GM12878 (cell line): ENCODE data around the gene CD1B. TPM values are rescaled to one million over a fixed set of nuclear protein-coding genes. Genes with fewer than 3 reads are reported as not detected.

ENCODE experiments used
- ATAC-seq: fragments of 200-7000 bp; cut with Tn5 transposase; 3 replicates; pipeline ENCODE4 v1.9.1; 2020; ENCODE audit warnings: mild to moderate bottlenecking, moderate library complexity
- BruUV-seq: library from RNA; stranded (reverse); fragments of 400-500 nt; replicated peaks from 2 replicates; lab custom pipeline; 2021; lab: Mats Ljungman, UMichigan
- CTCF ChIA-PET: fragments of 300-600 bp; sonication (Branson Sonifier 250); formaldehyde crosslinking; extraction: SDS; loops from one replicate; lab custom pipeline; 2021; ENCODE audit warnings: inconsistent platforms; lab: Yijun Ruan, JAX
- POLR2A ChIA-PET: fragments of 350-600 bp; formaldehyde crosslinking; extraction: SDS; loops from one replicate; lab custom pipeline; 2021; ENCODE audit warnings: inconsistent platforms; lab: Charles Lee
- RAD21 ChIA-PET: fragments of 300-600 bp; sonication (Branson Sonifier 250); formaldehyde crosslinking; loops from one replicate; lab custom pipeline; 2023; ENCODE audit warnings: antibody characterized with exemption; ENCODE audit not compliant: unreplicated experiment; lab: Charles Lee
- SMC1A ChIA-PET: fragments of 300-600 bp; sonication (Branson Sonifier 250); formaldehyde crosslinking; loops from one replicate; lab custom pipeline; 2023; ENCODE audit not compliant: unreplicated experiment, uncharacterized antibody; lab: Charles Lee
- DNase-seq: peaks from one replicate; pipeline ENCODE4 v3.0.0-alpha.2; 2011; ENCODE audit warnings: low read depth, low spot score
- FAIRE-seq: peaks from 3 replicates; lab custom pipeline; 2011; peaks lifted over from hg19 to GRCh38; lab: Jason Lieb, UNC
- H2AFZ ChIP-seq: 2 replicates; pipeline ENCODE4 v1.6.0; 2011; ENCODE audit warnings: low read depth, low read length, control low read depth; ENCODE audit not compliant: control insufficient read depth
- H3K27ac ChIP-seq: 2 replicates; pipeline ENCODE4 v1.5.1; 2011; ENCODE audit warnings: control low read depth; ENCODE audit not compliant: control insufficient read depth, insufficient read depth
- H3K27me3 ChIP-seq, 2 experiments: replicated peaks in 1 of 2; 2 replicates each; pipeline versions ENCODE4 v1.6.0 to v1.6.1; 2011; ENCODE audit warnings: low read length in 1 of 2; ENCODE audit not compliant: control insufficient read depth in 2 of 2, insufficient read depth in 2 of 2
- H3K36me3 ChIP-seq, 2 experiments: 2 replicates each; pipeline ENCODE4 v1.5.1; 2011; ENCODE audit warnings: low read length in 1 of 2; ENCODE audit not compliant: control insufficient read depth in 2 of 2, insufficient read depth in 2 of 2
- H3K4me1 ChIP-seq: 2 replicates; pipeline ENCODE4 v1.6.1; 2011; ENCODE audit warnings: mild to moderate bottlenecking, low read length, moderate library complexity, mixed read lengths; ENCODE audit not compliant: control insufficient read depth, insufficient read depth
- H3K4me2 ChIP-seq: 2 replicates; pipeline ENCODE4 v1.6.0; 2011; ENCODE audit warnings: control low read depth; ENCODE audit not compliant: control insufficient read depth, insufficient read depth
- H3K4me3 ChIP-seq: fragments of 200-600 bp; sonication (generic); 2 replicates; pipeline ENCODE4 v1.5.1; 2016
- H3K79me2 ChIP-seq: 2 replicates; pipeline ENCODE4 v1.6.0; 2011; ENCODE audit warnings: low read length; ENCODE audit not compliant: control insufficient read depth, insufficient read depth
- H3K9ac ChIP-seq: 2 replicates; pipeline ENCODE4 v1.8.0; 2011; ENCODE audit warnings: low read length, control low read depth, mixed read lengths; ENCODE audit not compliant: control insufficient read depth, insufficient read depth
- H3K9me3 ChIP-seq: replicated peaks from 3 replicates; pipeline ENCODE4 v1.5.1; 2011; ENCODE audit warnings: mild to moderate bottlenecking, low read length; ENCODE audit not compliant: control insufficient read depth, insufficient read depth
- H4K20me1 ChIP-seq: 2 replicates; pipeline ENCODE4 v1.6.0; 2011; ENCODE audit not compliant: control insufficient read depth, insufficient read depth
- ATF3 ChIP-seq: IDR thresholded peaks from 2 replicates; pipeline ENCODE4 v1.6.1; 2011; ENCODE audit warnings: low read depth, mild to moderate bottlenecking, low read length, moderate library complexity, borderline replicate concordance; ENCODE audit errors: extremely low read depth
- CBX3 ChIP-seq: fragments of 200-600 bp; sonication (generic); IDR thresholded peaks from 2 replicates; pipeline ENCODE4 v1.6.1; 2016; ENCODE audit warnings: low read depth, borderline replicate concordance
- FOS ChIP-seq: IDR thresholded peaks from 3 replicates; pipeline ENCODE4 v1.6.1; 2011; ENCODE audit warnings: borderline replicate concordance; ENCODE audit not compliant: insufficient read length; ENCODE audit errors: extremely low read depth
- FOXK2 ChIP-seq: fragments of 450-650 bp; IDR thresholded peaks from 2 replicates; pipeline ENCODE4 v1.6.1; 2017; ENCODE audit warnings: mild to moderate bottlenecking, moderate library complexity
- GABPA ChIP-seq: IDR thresholded peaks from 2 replicates; pipeline ENCODE4 v1.6.1; 2014; ENCODE audit warnings: antibody characterized with exemption, low read depth, mild to moderate bottlenecking, inconsistent platforms
- HSF1 ChIP-seq: fragments of 150-350 bp; IDR thresholded peaks from 2 replicates; pipeline ENCODE4 v1.6.1; 2014; ENCODE audit warnings: mild to moderate bottlenecking, low read depth, low read length
- MXI1 ChIP-seq: fragments of 150-350 bp; IDR thresholded peaks from 2 replicates; pipeline ENCODE4 v1.6.1; 2011; ENCODE audit warnings: low read depth, mild to moderate bottlenecking, inconsistent platforms, low read length, improper control_type of control experiment
- NFIC ChIP-seq: IDR thresholded peaks from 2 replicates; pipeline ENCODE4 v1.6.1; 2012; ENCODE audit warnings: low read depth, mild to moderate bottlenecking, inconsistent platforms, low read length, moderate library complexity
- NFYA ChIP-seq: IDR thresholded peaks from 2 replicates; pipeline ENCODE4 v1.6.1; 2011; ENCODE audit warnings: low read depth, mild to moderate bottlenecking, low read length, improper control_type of control experiment, borderline replicate concordance
- RAD51 ChIP-seq: fragments of 450-650 bp; IDR thresholded peaks from 2 replicates; pipeline ENCODE4 v1.6.1; 2016; ENCODE audit warnings: moderate library complexity, mild to moderate bottlenecking, inconsistent platforms
- SUPT20H ChIP-seq: IDR thresholded peaks from 2 replicates; pipeline ENCODE4 v1.6.1; 2011; ENCODE audit warnings: low read depth, mild to moderate bottlenecking, low read length, moderate library complexity, borderline replicate concordance; ENCODE audit not compliant: control insufficient read depth
- SUZ12 ChIP-seq: fragments of 200-600 bp; sonication (generic); IDR thresholded peaks from one replicate; pipeline ENCODE4 v1.6.1; 2018; ENCODE audit warnings: antibody characterized with exemption, mild to moderate bottlenecking; ENCODE audit not compliant: unreplicated experiment
- ZBTB33 ChIP-seq: fragments of 450-650 bp; IDR thresholded peaks from 2 replicates; pipeline ENCODE4 v1.6.1; 2017; ENCODE audit warnings: mild to moderate bottlenecking
- ZNF592 ChIP-seq: fragments of 450-650 bp; IDR thresholded peaks from 2 replicates; pipeline ENCODE4 v1.6.1; 2017; ENCODE audit warnings: mild to moderate bottlenecking, moderate library complexity
- WGBS: methylation state at CpG from one replicate; pipeline ENCODE4 v1.1.6; 2016; ENCODE audit warnings: low lambda C conversion rate; ENCODE audit not compliant: insufficient replicate concordance, insufficient coverage; ENCODE audit errors: missing lambda C conversion rate; 5-methylcytosine and 5-hydroxymethylcytosine counted together
- in situ Hi-C: fragments of 300-500 bp; cut with MboI; formaldehyde crosslinking; loops from 9 replicates; pipeline ENCODE4 v1.14.3; 2018; ENCODE audit warnings: mixed read lengths
- intact Hi-C: fragments of 100-400 bp; cut with micrococcal nuclease; formaldehyde crosslinking; loops from one replicate; pipeline ENCODE4 v1.14.2; 2022; ENCODE audit not compliant: unreplicated experiment
- polyA plus RNA-seq, 11 experiments: library from polyadenylated mRNA; depleted of rRNA in 4 of 11; unstranded in 6 of 11; stranded (reverse) in 5 of 11; fragments of >200 nt; fragmentation: Nextera tagmentation in 4 of 11; fragmentation: Illumina TruSeq in 1 of 11; extraction: Ambion mirVana in 4 of 11; extraction: Trizol in 1 of 11; gene quantifications; 1 replicate in 1 of 11; 2 replicates in 10 of 11; pipeline versions ENCODE4 v1.2.1 to v1.2.3, GENCODE V29; 2011 to 2016; ENCODE audit warnings: inconsistent platforms in 2 of 11, missing spikeins in 2 of 11, low read depth in 1 of 11
- total RNA-seq, 4 experiments: library from RNA; depleted of rRNA in 3 of 4; stranded (reverse); fragments of >200 nt in 3 of 4; fragmentation: Illumina TruSeq in 1 of 4; extraction: Trizol in 1 of 4; gene quantifications; 2 replicates each; pipeline versions ENCODE4 v1.2.1 to v1.2.3, GENCODE V29; 2013 to 2021

CD1B gene
- total and polyA plus RNA-seq, 10 of the 15 experiments (the other 5 are each of a cell fraction or from before 2014, with no cell fraction given), result not detected

GRCh38 chr1:158330391-158331105 is 783 bp downstream of the CD1B start:
- FAIRE-seq, result no peak
- intact Hi-C loops, result loop anchor here (1.0 kb wide), 1 partner anchor 84 kb away; no protein-coding TSS in a partner anchor
- H3K4me2 ChIP-seq, result no peak overlapping the region
- no peak for TF ChIP-seq FOS
- no peak for TF ChIP-seq GABPA
- TF ChIP-seq HSF1, result no peak
- TF ChIP-seq FOXK2, result no peak
- TF ChIP-seq MXI1, result no peak
- TF ChIP-seq NFIC, result no peak
- no peak for TF ChIP-seq SUZ12
- TF ChIP-seq NFYA, result no peak
- TF ChIP-seq ZNF592, result no peak
- no peak for TF ChIP-seq CBX3
- no peak for TF ChIP-seq ZBTB33
- no peak for TF ChIP-seq SUPT20H
- no peak for TF ChIP-seq ATF3
- TF ChIP-seq RAD51, result no peak

More at GRCh38 chr1:158330391-158331105, 783 bp downstream of the CD1B start:
- POLR2A ChIA-PET, result interaction anchor here (1.3 to 1.4 kb wide), 2 partner anchors 83 to 126 kb away, joined by 3 to 6 read pairs; no protein-coding TSS in a partner anchor
- in situ Hi-C loops, result loop anchor here (10.0 kb wide), 1 partner anchor 126 kb away; no protein-coding TSS in a partner anchor
- RAD21 ChIA-PET, result interaction anchor here (0.5 to 10.6 kb wide), 31 partner anchors 10 to 742 kb away, joined by 3 to 179 read pairs (median 4); partner anchors contain the start of genes CD1A, CD1C and CD1D
- no peaks in the 10 kb centered on the region for H3K27me3 ChIP-seq
- BruUV-seq, result no TSS peak
- peaks cover 4% of the 10 kb centered on the region for H3K4me1 ChIP-seq
- no peak overlapping the region for H2AFZ ChIP-seq
- 53% methylated on average over 11 of the region's 11 CpGs for WGBS
- no peak overlapping the region for H3K4me3 ChIP-seq
- H3K9me3 ChIP-seq, result no peaks in the 10 kb centered on the region
- CTCF ChIA-PET, result interaction anchor here (0.7 to 12.2 kb wide), 37 partner anchors 8 to 743 kb away, joined by 3 to 267 read pairs (median 5); partner anchors contain the start of genes CD1A and CD1C
- H3K27ac ChIP-seq, result no peak overlapping the region
- H3K79me2 ChIP-seq, result no peaks in the 10 kb centered on the region
- H4K20me1 ChIP-seq, result no peaks in the 10 kb centered on the region
- DNase-seq, result no peak
- H3K9ac ChIP-seq, result no peak overlapping the region
- H3K36me3 ChIP-seq, result no peaks in the 10 kb centered on the region
- ATAC-seq, result no peak
- SMC1A ChIA-PET, result interaction anchor here (0.7 to 6.8 kb wide), 34 partner anchors 19 to 1000 kb away, joined by 3 to 172 read pairs (median 4); partner anchors contain the start of genes AIM2 and CD1C
